Measurements from ENCODE around the gene B3GALT5. TPM values are rescaled to one million over a fixed set of nuclear protein-coding genes. Genes with fewer than 3 reads are reported as not detected.
"Not testable (repeated sequence)": the region's sequence is repeated elsewhere in the genome, so short reads cannot be mapped to it uniquely, and the experiment has no call there.

B3GALT5 gene
- total RNA-seq, 2 experiments from 2014 or later: not detected

GRCh38 chr21:39689860-39690259 is 77.1 kb downstream of the B3GALT5 start:
- H3K27ac Mint-ChIP-seq; H3K9me3 Mint-ChIP-seq; ATAC-seq (ENCODE audit: low read depth); H3K4me3 Mint-ChIP-seq; DNase-seq; POLR2A ChIA-PET; H3K36me3 Mint-ChIP-seq; H3K27me3 Mint-ChIP-seq; H3K4me1 Mint-ChIP-seq: not testable (repeated sequence)

GRCh38 chr21:39690454-39690853 is 77.7 kb downstream of the B3GALT5 start:
- DNase-seq: no peak
- Mint-ChIP-seq H3K36me3 (no peaks in the 10 kb centered on the region), H3K4me3 (no peak overlapping the region)

GRCh38 chr21:39694750-39695149 is 82.0 kb downstream of the B3GALT5 start:
- DNase-seq: no peak
- Mint-ChIP-seq H3K27me3 (no peaks in the 10 kb centered on the region), H3K27ac (no peak overlapping the region), H3K4me1 (no peaks in the 10 kb centered on the region), H3K4me3 (no peak overlapping the region), H3K9me3 (no peaks in the 10 kb centered on the region), H3K36me3 (no peaks in the 10 kb centered on the region)
- POLR2A ChIA-PET: no interaction called here
- no peak for ATAC-seq (ENCODE audit: low read depth)

More at GRCh38 chr21:39690454-39690853, 77.7 kb downstream of the B3GALT5 start:
- POLR2A ChIA-PET: no interaction called here
- Mint-ChIP-seq H3K27ac (no peak overlapping the region), H3K9me3 (no peaks in the 10 kb centered on the region), H3K27me3 (no peaks in the 10 kb centered on the region), H3K4me1 (no peaks in the 10 kb centered on the region)
- no peak for ATAC-seq (ENCODE audit: low read depth)

DNA sequence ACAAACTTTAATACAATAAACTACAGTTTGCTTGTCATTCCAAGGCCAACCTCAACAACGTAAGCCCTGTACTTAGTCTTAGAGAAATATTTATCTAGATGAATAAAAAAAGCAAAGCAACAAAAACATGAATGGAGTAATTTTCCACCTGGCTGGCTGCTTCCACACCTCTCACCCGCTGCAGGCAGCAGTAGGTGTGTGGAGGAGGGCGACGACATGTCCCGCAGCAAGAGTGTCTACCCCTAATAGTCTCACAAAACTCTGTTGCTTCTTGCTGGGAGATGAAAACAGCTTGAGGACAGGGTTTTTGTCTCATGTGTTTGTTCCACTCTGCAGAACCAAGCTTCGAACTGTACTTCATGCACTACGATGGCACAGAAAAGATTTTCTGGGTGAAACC is 83.5 kb downstream of the B3GALT5 start:
- H3K4me3 Mint-ChIP-seq: no peak overlapping the region
- H3K27ac Mint-ChIP-seq: no peak overlapping the region
- H3K27me3 Mint-ChIP-seq: no peaks in the 10 kb centered on the region
- no peaks in the 10 kb centered on the region for H3K36me3 Mint-ChIP-seq
- H3K4me1 Mint-ChIP-seq: no peaks in the 10 kb centered on the region
- no peaks in the 10 kb centered on the region for H3K9me3 Mint-ChIP-seq
- no peak for ATAC-seq (ENCODE audit: low read depth)
- POLR2A ChIA-PET: no interaction called here
- no peak for DNase-seq

GRCh38 chr21:39696618-39697017 is 83.9 kb downstream of the B3GALT5 start:
- ATAC-seq (ENCODE audit: low read depth): no peak
- POLR2A ChIA-PET: no interaction called here

GRCh38 chr21:39700318-39700717 is 87.6 kb downstream of the B3GALT5 start:
- Mint-ChIP-seq H3K4me1 (no peaks in the 10 kb centered on the region), H3K4me3 (no peak overlapping the region), H3K27me3 (no peaks in the 10 kb centered on the region), H3K27ac (no peak overlapping the region), H3K36me3 (no peaks in the 10 kb centered on the region), H3K9me3 (no peaks in the 10 kb centered on the region)
- POLR2A ChIA-PET: no interaction called here
- no peak for ATAC-seq (ENCODE audit: low read depth)
- DNase-seq: no peak

More at GRCh38 chr21:39696618-39697017, 83.9 kb downstream of the B3GALT5 start:
- H3K27ac Mint-ChIP-seq: no peak overlapping the region
- H3K27me3 Mint-ChIP-seq: no peaks in the 10 kb centered on the region
- H3K9me3 Mint-ChIP-seq: no peaks in the 10 kb centered on the region
- no peaks in the 10 kb centered on the region for H3K36me3 Mint-ChIP-seq
- no peaks in the 10 kb centered on the region for H3K4me1 Mint-ChIP-seq
- DNase-seq: no peak
- no peak overlapping the region for H3K4me3 Mint-ChIP-seq

GRCh38 chr21:39703578-39703977 is 90.8 kb downstream of the B3GALT5 start:
- ATAC-seq (ENCODE audit: low read depth) (no peak), DNase-seq (no peak)
- H3K36me3 Mint-ChIP-seq: no peaks in the 10 kb centered on the region
- no peaks in the 10 kb centered on the region for H3K9me3 Mint-ChIP-seq
- H3K4me1 Mint-ChIP-seq: no peaks in the 10 kb centered on the region
- H3K27me3 Mint-ChIP-seq: no peaks in the 10 kb centered on the region
- no peak overlapping the region for H3K27ac Mint-ChIP-seq
- H3K4me3 Mint-ChIP-seq: no peak overlapping the region
- POLR2A ChIA-PET: no interaction called here

GRCh38 chr21:39705849-39706248 is 93.1 kb downstream of the B3GALT5 start:
- ATAC-seq (ENCODE audit: low read depth): no peak
- H3K4me1 Mint-ChIP-seq: no peaks in the 10 kb centered on the region
- H3K9me3 Mint-ChIP-seq: no peaks in the 10 kb centered on the region
- no peaks in the 10 kb centered on the region for H3K36me3 Mint-ChIP-seq
- POLR2A ChIA-PET: no interaction called here
- no peaks in the 10 kb centered on the region for H3K27me3 Mint-ChIP-seq
- DNase-seq: no peak
- H3K4me3 Mint-ChIP-seq: no peak overlapping the region
- no peak overlapping the region for H3K27ac Mint-ChIP-seq

DNA sequence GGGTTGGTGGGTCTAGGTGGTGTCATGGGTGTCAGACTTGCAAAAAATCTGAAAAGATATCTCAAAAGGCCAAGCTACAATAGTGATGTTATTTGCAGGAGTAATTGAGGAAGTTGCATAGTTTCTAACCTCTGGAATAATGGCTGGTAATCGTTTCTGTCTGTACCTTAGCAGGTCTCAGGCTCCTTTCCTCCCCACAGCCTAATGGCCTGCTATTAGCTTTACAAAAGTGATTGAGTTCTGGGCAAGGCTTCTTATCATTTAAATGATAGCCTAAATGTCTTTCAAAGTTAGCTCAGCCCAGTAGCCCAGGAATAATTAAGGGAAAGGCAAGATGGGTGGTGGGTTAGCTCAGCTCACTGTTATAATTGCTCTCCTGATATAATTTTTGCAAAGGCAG is 94.6 kb downstream of the B3GALT5 start:
- POLR2A ChIA-PET: no interaction called here
- H3K36me3 Mint-ChIP-seq: no peaks in the 10 kb centered on the region
- no peak for DNase-seq

GRCh38 chr21:39710866-39711265 is 98.1 kb downstream of the B3GALT5 start:
- H3K27me3 Mint-ChIP-seq: no peaks in the 10 kb centered on the region
- H3K4me3 Mint-ChIP-seq: no peak overlapping the region
- POLR2A ChIA-PET: no interaction called here
- no peaks in the 10 kb centered on the region for H3K4me1 Mint-ChIP-seq
- no peak for ATAC-seq (ENCODE audit: low read depth)
- H3K36me3 Mint-ChIP-seq: no peaks in the 10 kb centered on the region
- H3K27ac Mint-ChIP-seq: no peak overlapping the region
- DNase-seq: no peak
- H3K9me3 Mint-ChIP-seq: no peaks in the 10 kb centered on the region

More for the DNA sequence above, 94.6 kb downstream of the B3GALT5 start:
- no peak for ATAC-seq (ENCODE audit: low read depth)
- Mint-ChIP-seq H3K27me3 (no peaks in the 10 kb centered on the region), H3K27ac (no peak overlapping the region), H3K9me3 (no peaks in the 10 kb centered on the region), H3K4me3 (no peak overlapping the region), H3K4me1 (no peaks in the 10 kb centered on the region)

- Mint-ChIP-seq H3K27ac (no peak overlapping the region), H3K4me3 (no peak overlapping the region), H3K4me1 (no peaks in the 10 kb centered on the region), H3K27me3 (no peaks in the 10 kb centered on the region), H3K36me3 (no peaks in the 10 kb centered on the region), H3K9me3 (no peaks in the 10 kb centered on the region)
- POLR2A ChIA-PET: no interaction called here
- ATAC-seq (ENCODE audit: low read depth) (no peak), DNase-seq (no peak)
Measured at GRCh38 chr21:39712273-39712672, 99.5 kb downstream of the B3GALT5 start.

GRCh38 chr21:39712976-39713375 is 100.2 kb downstream of the B3GALT5 start:
- Mint-ChIP-seq H3K27me3 (no peaks in the 10 kb centered on the region), H3K27ac (no peak overlapping the region), H3K4me1 (no peaks in the 10 kb centered on the region), H3K4me3 (no peak overlapping the region), H3K9me3 (no peaks in the 10 kb centered on the region), H3K36me3 (no peaks in the 10 kb centered on the region)
- no peak for DNase-seq
- ATAC-seq (ENCODE audit: low read depth): no peak
- POLR2A ChIA-PET: no interaction called here

DNA sequence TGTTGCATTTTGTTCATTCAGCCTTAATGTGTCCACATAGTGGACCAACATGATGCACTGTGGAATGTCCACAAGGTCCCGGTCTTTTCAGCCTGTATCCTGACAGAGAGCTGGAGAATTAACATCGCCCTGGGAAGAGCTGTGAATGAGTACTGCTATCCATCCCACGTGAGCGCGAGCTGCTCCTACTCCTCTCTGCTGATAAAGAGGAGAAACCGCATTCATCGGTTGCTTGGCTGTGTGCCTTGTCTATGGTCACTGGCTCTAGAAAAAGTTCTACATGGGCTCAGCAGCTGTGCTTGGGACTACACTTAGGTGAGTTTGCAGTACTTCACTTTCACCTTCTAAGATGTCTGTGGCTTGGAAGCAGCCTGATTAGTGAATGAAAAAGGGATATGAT is 101.2 kb downstream of the B3GALT5 start:
- no peak for ATAC-seq (ENCODE audit: low read depth)
- Mint-ChIP-seq H3K36me3 (no peaks in the 10 kb centered on the region), H3K27me3 (peaks cover 2% of the 10 kb centered on the region), H3K4me3 (no peak overlapping the region), H3K27ac (no peak overlapping the region), H3K4me1 (no peaks in the 10 kb centered on the region), H3K9me3 (no peaks in the 10 kb centered on the region)
- POLR2A ChIA-PET: no interaction called here
- DNase-seq: no peak

- Mint-ChIP-seq H3K27ac (no peak overlapping the region), H3K36me3 (no peaks in the 10 kb centered on the region), H3K27me3 (peaks cover 2% of the 10 kb centered on the region), H3K4me3 (no peak overlapping the region), H3K4me1 (no peaks in the 10 kb centered on the region), H3K9me3 (no peaks in the 10 kb centered on the region)
- POLR2A ChIA-PET: no interaction called here
- ATAC-seq (ENCODE audit: low read depth) (no peak), DNase-seq (no peak)
Measured at GRCh38 chr21:39714331-39714730, 101.6 kb downstream of the B3GALT5 start.

GRCh38 chr21:39715804-39716397 is 103.2 kb downstream of the B3GALT5 start:
- no peak for ATAC-seq (ENCODE audit: low read depth)
- no peaks in the 10 kb centered on the region for H3K36me3 Mint-ChIP-seq
- DNase-seq: peak; percentile 28
- H3K4me3 Mint-ChIP-seq: no peak overlapping the region
- POLR2A ChIA-PET: no interaction called here
- no peaks in the 10 kb centered on the region for H3K4me1 Mint-ChIP-seq
- no peaks in the 10 kb centered on the region for H3K9me3 Mint-ChIP-seq
- peaks cover 2% of the 10 kb centered on the region for H3K27me3 Mint-ChIP-seq
- H3K27ac Mint-ChIP-seq: no peak overlapping the region

Measured in activated naive CD8-positive, alpha-beta T cell treated with anti-CD3 and anti-CD28 coated beads, Interleukin-2, amount 10 ng/mL, durations not matched to agents 7 days and 5 days (primary cell).